ENCODE data around the gene UROS. TPM values are rescaled to one million over a fixed set of nuclear protein-coding genes. Genes with fewer than 3 reads are reported as not detected.

UROS gene
- total and polyA plus RNA-seq, 2 of the 4 experiments (the other 2 are of a cell fraction) = 48.7 to 56.5 TPM

DNA sequence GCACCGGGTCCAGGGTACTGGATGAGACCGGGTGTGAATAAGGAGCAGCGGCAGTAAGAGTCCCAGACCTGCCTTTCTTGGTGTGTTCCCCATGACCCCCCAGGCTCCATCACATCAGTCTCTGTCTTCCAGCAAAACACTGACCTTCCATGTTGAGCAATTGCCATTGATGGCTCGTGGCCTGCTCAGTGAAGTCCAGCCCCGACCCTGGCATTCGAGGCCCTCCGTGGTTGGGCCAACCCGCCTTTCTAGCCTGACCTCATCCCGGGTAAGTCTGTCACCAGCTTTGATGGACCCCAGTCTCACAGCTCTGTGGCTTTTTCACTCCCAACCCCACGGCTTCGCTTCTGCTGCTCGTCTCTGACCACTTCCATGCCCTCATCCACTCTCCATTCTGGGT, 53.9 kb downstream of the UROS start:
- no peak for DNase-seq
- Histone ChIP-seq H3K4me2 (ENCODE audit: low read depth, low read length) (no peak overlapping the region), H4K91ac (ENCODE audit: insufficient read depth, low read depth, low read length) (no peak overlapping the region), H4K20me1 (ENCODE audit: insufficient read depth, low read length) (no peaks in the 10 kb centered on the region), H4K5ac (ENCODE audit: low read depth, low read length) (no peak overlapping the region), H3K27me3 (ENCODE audit: control insufficient read depth, insufficient read depth, low read length) (no peaks in the 10 kb centered on the region), H3K4me1 (ENCODE audit: control insufficient read depth, insufficient read depth, low read length) (no peaks in the 10 kb centered on the region), H4K8ac (ENCODE audit: low read depth in 2 of 2, low read length in 2 of 2) (no peak overlapping the region), H2BK5ac (ENCODE audit: low read depth, low read length, poor library complexity, severe bottlenecking) (no peak overlapping the region), H2AK5ac (ENCODE audit: low read depth, low read length) (no peak overlapping the region), H3K9me1 (ENCODE audit: insufficient read depth, low read length) (no peaks in the 10 kb centered on the region), H3K14ac (replicated peaks; ENCODE audit: low read depth, low read length) (no peak overlapping the region), H3K56ac (ENCODE audit: extremely low read depth, insufficient read depth, low read length) (no peak overlapping the region), H3K9me3 (ENCODE audit: control insufficient read depth, insufficient read depth, low read length) (no peaks in the 10 kb centered on the region), H3K9ac (ENCODE audit: low read depth, low read length) (no peak overlapping the region), H3K4ac (ENCODE audit: low read depth, low read length) (no peak overlapping the region), H3K4me3 (ENCODE audit: insufficient read depth, low read depth, low read length) (no peak overlapping the region), H2AK9ac (replicated peaks; ENCODE audit: low read depth, low read length, poor library complexity) (peak overlapping the region; percentile 34), H3K36me3 (ENCODE audit: control insufficient read depth, insufficient read depth, low read length) (peaks cover 9% of the 10 kb centered on the region), H3K27ac (ENCODE audit: insufficient read depth, low read length) (no peak overlapping the region), H2AFZ (replicated peaks; ENCODE audit: low read length, poor library complexity) (no peak overlapping the region), H2BK20ac (ENCODE audit: low read depth, low read length) (no peak overlapping the region), H3K23ac (ENCODE audit: low read depth, low read length) (no peak overlapping the region), H2BK15ac (ENCODE audit: low read depth, low read length) (no peak overlapping the region), H3K18ac (ENCODE audit: low read depth, low read length) (no peak overlapping the region), H3K79me1 (ENCODE audit: low read depth in 1 of 2, low read length in 2 of 2) (no peaks in the 10 kb centered on the region), H2BK120ac (ENCODE audit: low read depth, low read length) (no peak overlapping the region)
- ChIA-PET POLR2A (ENCODE audit: unreplicated experiment) (no interaction called here), CTCF (no interaction called here)
- TF ChIP-seq NFE2L2 (IDR thresholded peaks at IDR 0.05; ENCODE audit: low read depth, low read length) (no peak), SMC3 (IDR thresholded peaks at IDR 0.05; ENCODE audit: low read depth, low read length) (no peak), CEBPB (IDR thresholded peaks at IDR 0.05; ENCODE audit: low read depth, low read length) (no peak), MAFK (IDR thresholded peaks at IDR 0.05; ENCODE audit: low read depth, low read length) (no peak), CHD1 (IDR thresholded peaks at IDR 0.05; ENCODE audit: low read depth, low read length) (no peak), MAZ (IDR thresholded peaks at IDR 0.05; ENCODE audit: borderline replicate concordance, low read depth, low read length) (no peak), FOS (IDR thresholded peaks at IDR 0.05; ENCODE audit: low read depth, low read length) (no peak), RFX5 (IDR thresholded peaks at IDR 0.05; ENCODE audit: low read depth, low read length) (no peak), RAD21 (IDR thresholded peaks at IDR 0.05; ENCODE audit: low read length) (no peak), RCOR1 (IDR thresholded peaks at IDR 0.05; ENCODE audit: insufficient replicate concordance, low read length) (no peak), MXI1 (IDR thresholded peaks at IDR 0.05; ENCODE audit: borderline replicate concordance, low read depth, low read length) (no peak), POLR2A (IDR thresholded peaks at IDR 0.05; ENCODE audit: low read depth, low read length) (no peak), BHLHE40 (IDR thresholded peaks at IDR 0.05; ENCODE audit: low read depth, low read length) (no peak)
- TF ChIP-seq, protein P1, sequence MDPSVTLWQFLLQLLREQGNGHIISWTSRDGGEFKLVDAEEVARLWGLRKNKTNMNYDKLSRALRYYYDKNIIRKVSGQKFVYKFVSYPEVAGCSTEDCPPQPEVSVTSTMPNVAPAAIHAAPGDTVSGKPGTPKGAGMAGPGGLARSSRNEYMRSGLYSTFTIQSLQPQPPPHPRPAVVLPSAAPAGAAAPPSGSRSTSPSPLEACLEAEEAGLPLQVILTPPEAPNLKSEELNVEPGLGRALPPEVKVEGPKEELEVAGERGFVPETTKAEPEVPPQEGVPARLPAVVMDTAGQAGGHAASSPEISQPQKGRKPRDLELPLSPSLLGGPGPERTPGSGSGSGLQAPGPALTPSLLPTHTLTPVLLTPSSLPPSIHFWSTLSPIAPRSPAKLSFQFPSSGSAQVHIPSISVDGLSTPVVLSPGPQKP (IDR thresholded peaks at IDR 0.05; ENCODE audit: borderline replicate concordance, low read depth, low read length) = no peak
- TF ChIP-seq, protein P2, sequence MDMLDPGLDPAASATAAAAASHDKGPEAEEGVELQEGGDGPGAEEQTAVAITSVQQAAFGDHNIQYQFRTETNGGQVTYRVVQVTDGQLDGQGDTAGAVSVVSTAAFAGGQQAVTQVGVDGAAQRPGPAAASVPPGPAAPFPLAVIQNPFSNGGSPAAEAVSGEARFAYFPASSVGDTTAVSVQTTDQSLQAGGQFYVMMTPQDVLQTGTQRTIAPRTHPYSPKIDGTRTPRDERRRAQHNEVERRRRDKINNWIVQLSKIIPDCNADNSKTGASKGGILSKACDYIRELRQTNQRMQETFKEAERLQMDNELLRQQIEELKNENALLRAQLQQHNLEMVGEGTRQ (IDR thresholded peaks at IDR 0.05; ENCODE audit: low read depth, low read length) = no peak
- TF ChIP-seq, protein P3, sequence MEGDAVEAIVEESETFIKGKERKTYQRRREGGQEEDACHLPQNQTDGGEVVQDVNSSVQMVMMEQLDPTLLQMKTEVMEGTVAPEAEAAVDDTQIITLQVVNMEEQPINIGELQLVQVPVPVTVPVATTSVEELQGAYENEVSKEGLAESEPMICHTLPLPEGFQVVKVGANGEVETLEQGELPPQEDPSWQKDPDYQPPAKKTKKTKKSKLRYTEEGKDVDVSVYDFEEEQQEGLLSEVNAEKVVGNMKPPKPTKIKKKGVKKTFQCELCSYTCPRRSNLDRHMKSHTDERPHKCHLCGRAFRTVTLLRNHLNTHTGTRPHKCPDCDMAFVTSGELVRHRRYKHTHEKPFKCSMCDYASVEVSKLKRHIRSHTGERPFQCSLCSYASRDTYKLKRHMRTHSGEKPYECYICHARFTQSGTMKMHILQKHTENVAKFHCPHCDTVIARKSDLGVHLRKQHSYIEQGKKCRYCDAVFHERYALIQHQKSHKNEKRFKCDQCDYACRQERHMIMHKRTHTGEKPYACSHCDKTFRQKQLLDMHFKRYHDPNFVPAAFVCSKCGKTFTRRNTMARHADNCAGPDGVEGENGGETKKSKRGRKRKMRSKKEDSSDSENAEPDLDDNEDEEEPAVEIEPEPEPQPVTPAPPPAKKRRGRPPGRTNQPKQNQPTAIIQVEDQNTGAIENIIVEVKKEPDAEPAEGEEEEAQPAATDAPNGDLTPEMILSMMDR (conservative IDR thresholded peaks at IDR 0.05; ENCODE audit: low read depth, low read length) = no peak
- BruUV-seq (replicated peaks) = no TSS peak
- intact Hi-C loops (cut with micrococcal nuclease) = no loop called here
- 95% methylated on average over 8 of the region's 12 CpGs; no CpG with 5 or more reads in 1 of the 2 experiments for whole genome bisulfite sequencing, 2 experiments (ENCODE audit: extremely low coverage in 2 of 2, insufficient read length in 1 of 2)
- in situ Hi-C loops (cut with MboI; ENCODE audit: low sequenced_read_pairs) = no loop called here
- ATAC-seq (ENCODE audit: low read depth) = no peak
- dilution Hi-C loops (cut with HindIII; ENCODE audit: low sequenced_read_pairs, unreplicated experiment) = no loop called here

Data from IMR-90 (cell line).